ENCODE data around the gene MAPKAPK5.
"Not testable (repeated sequence)": the region's sequence is repeated elsewhere in the genome, so short reads cannot be mapped to it uniquely, and the experiment has no call there.

The MAPKAPK5 gene

DNA sequence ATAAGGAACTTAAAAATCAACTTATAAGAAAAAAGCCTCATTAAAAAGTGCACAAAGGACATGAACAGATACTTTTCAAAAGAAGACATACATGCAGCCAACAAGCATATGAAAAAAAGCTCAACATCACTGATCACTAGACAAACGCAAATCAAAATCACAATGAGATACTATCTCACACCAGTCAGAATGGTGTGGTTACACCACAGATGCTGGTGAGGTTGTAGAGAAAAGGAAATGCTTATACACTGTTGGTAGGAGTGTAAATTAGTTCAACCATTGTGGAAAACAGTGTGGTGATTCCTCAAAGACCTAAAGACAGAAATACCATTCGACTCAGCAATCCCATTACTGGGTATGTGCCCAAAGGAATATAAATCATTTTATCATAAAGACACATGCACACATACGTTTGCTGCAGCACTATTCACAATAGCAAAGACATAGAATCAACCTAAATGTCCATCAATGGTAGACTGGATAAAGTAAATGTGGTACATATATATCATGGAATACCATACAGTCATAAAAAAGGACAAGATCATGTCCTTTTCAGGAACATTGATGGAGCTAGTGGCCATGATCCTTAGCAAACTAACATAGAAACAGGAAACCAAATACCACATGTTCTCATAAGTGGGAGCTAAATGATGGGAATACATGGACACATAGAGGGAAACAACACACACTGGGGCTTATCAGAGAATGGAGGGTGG lies 109.1 kb downstream of the MAPKAPK5 start:
- not testable (repeated sequence) for H3K27me3 Mint-ChIP-seq, H3K4me3 Mint-ChIP-seq

More for the DNA sequence above, 109.1 kb downstream of the MAPKAPK5 start:
- H3K9me3 Mint-ChIP-seq, H3K27ac Mint-ChIP-seq, DNase-seq: not testable (repeated sequence)
- peaks cover 22% of the 10 kb centered on the region for H3K4me1 Mint-ChIP-seq
- peaks cover 10% of the 10 kb centered on the region for H3K36me3 Mint-ChIP-seq (ENCODE audit: low read depth)
- ATAC-seq: peak; percentile 59

Data from activated naive CD8-positive, alpha-beta T cell treated with anti-CD3 and anti-CD28 coated beads, Interleukin-2, amount 50 U/mL, for 24 hours (primary cell).